NCI-H82 treated with DMSO at 0.1 percent for 48 hours (cell line): ENCODE results near the gene CREB3L4.

ENCODE experiments used
- DNase-seq: peaks from one replicate; lab custom pipeline; 2025; ENCODE audit not compliant: unreplicated experiment; lab: John Stamatoyannopoulos, UW

Gene CREB3L4

GRCh38 chr1:153936011-153936802 lies 31.5 kb upstream of the CREB3L4 start:
- no peak for DNase-seq

DNA sequence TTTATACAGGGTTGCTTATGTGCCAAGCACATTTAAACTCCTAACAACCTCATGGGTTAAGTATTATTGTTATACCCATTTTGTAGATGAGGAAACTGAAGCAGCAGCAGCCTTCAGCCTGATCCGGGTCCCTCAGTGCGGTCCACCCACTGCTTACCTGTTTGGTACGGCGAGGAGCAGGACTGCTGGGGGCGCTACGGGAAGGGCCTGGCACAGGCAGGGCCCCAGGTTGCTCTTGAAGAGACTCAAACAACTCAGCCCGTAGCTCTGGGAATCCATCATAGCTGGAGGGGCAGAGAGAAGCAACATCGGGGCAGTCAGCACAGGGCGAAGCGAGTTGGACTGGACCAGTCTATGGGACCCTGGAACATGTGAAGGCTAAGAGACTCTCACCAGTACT lies 30.4 kb upstream of the CREB3L4 start:
- no peak for DNase-seq

DNA sequence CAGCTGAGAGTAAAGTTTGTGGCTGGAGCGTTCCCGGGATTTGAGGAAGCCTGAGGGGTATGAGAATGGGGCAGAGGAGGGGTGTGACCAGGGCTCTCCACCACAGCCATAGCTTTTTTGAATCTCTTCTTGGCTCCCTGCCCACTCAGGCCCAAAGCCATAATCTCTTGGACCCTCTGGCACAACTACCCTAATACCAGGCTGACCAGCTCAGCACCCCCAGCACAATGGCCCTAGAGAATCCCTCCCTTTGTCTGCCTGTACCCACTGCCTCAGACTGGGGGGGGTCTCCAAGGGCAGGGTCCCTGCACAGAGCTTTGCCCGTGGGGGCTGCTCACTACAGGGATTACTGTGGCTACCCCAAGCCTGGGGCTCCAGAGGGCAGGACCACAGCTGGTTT lies 28.7 kb upstream of the CREB3L4 start:
- DNase-seq: no peak

DNA sequence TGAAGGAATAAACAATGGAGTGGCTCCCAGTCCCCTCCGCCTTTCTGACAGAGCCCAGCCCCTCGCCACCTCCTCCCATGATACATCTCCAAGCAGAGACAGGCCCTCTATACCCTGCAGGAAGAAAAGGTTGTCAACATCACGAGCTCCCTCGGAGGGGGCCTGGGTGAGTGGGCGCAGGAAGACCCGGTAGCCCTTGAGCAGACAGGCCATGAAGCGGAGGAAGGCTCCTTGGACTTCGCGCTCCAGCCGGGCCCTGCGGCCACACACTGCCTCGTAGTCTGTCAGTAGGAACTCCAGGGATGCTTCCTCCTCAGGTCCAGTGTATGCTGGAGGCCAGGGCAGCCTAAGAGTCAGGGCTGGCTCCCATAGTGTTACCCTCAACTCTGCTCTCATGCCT lies 28.2 kb upstream of the CREB3L4 start:
- no peak for DNase-seq

- no peak for DNase-seq
These were observed 26.9 kb upstream of the CREB3L4 start for GRCh38 chr1:153940756-153941155.

- no peak for DNase-seq
These were observed 25.6 kb upstream of the CREB3L4 start for GRCh38 chr1:153941826-153942725.

- no peak for DNase-seq
These were observed 24.7 kb upstream of the CREB3L4 start for GRCh38 chr1:153942766-153943549.

- no peak for DNase-seq
These were observed 23.5 kb upstream of the CREB3L4 start for GRCh38 chr1:153944005-153944826.

- no peak for DNase-seq
These were observed 22.9 kb upstream of the CREB3L4 start for GRCh38 chr1:153944827-153945117.

DNA sequence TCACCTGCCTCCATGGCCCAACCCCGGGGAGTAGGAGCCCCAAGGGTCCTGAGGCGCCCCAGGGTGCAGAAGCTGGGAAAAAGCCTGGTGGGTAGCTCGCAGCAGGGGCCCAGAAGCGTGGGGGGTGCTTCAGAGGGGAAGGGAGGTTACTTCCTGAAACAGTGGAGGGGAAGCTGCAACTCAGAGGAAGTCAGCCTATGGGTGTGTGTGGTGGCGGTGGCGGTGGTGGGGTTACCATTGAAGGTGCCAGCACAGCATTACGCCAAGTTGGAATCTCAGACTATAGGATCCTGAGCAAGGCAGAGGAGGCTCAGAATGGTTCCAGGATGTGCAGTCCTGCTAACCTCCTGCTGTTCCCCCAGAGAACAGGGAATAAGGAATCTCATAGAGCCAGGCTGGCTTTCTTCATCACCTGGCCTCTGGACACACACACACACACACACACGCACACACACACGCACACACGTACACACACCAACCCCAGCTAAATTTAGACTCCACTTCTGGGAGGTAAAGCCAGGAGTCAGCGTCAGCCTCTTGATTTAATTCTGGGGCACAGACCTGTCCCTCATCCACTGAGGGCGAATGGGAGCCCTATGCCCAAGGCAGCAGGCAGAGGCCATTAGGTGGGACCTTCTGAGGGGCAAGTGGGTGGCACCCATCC lies 22.4 kb upstream of the CREB3L4 start:
- no peak for DNase-seq

DNA sequence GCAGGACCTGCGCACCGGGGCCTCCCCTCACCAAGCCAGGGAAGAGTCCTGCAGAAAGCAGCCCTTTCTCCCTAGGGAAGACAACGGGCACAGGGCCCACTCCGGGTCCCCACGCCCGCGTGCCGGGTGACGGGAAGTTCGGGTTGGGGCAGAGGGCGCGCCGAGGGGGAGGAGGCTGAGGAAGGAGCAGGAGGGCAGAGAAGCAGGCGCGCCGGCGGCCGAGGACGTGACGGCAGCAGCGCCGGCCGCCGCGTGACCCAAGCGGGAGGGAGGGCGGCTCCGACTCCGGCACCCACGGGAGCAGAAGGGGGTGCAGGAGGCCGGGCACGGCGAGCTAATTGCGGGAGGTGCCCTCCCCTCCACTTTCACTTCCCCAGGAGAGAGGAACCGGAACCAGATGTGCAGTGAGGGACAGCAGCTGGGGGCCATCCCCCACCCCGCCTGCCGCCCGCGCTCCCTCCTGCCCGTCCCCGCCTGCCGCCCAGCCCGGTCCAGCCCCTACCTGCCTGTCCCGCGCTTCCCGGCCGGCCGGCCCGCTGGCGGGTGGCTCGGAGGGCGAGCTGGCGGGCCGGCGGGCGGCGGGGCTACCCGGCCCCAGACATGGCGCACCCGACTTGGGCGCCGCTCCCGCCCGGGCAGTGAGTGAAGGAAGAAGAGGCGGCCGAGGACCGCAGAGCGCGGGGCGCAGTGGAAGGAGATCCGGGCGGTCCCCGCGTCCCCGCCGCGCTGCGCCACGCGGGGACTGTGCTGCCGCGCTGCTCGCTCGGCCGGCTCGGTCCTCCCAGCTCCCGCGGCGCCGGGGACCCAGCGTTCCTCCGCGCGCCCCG lies 21.7 kb upstream of the CREB3L4 start:
- DNase-seq: no peak

DNA sequence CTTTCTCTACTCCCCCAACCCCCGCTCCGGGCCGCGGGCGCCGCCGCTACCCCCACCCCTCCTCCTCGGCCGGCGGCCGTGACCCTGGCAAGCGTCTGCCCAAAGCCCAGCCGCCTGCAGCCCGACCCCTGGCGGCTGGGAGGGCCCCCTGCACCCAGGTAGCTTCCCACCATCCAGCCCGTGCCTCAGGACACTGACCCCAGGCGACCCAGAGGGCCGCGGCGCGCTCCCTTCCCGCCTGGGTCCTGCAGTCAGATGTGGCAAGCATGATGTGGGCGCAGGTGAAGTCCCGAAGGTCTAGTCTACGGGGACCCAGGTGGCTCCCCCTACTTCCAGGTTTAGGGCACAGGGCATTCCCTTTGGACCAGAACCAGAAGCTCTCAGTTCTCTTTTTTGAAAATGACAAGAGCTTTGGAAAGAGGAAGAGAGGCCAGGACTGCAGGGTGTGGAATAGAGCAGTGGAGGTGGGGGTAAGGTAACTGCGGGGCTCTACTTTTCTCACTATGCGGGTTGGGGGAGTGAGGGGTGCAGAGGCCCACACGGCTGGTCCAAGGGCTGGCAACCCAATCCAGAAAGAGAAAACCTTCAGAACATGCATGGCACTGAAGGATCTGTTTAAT lies 21.0 kb upstream of the CREB3L4 start, which contains the start of gene DENND4B:
Gene DENND4B (minus strand): TSS at position 97 of the 620 bp plus-strand sequence. CDS start 2,344 bp downstream, outside the sequence.
- peak; percentile 60 for DNase-seq

DNA sequence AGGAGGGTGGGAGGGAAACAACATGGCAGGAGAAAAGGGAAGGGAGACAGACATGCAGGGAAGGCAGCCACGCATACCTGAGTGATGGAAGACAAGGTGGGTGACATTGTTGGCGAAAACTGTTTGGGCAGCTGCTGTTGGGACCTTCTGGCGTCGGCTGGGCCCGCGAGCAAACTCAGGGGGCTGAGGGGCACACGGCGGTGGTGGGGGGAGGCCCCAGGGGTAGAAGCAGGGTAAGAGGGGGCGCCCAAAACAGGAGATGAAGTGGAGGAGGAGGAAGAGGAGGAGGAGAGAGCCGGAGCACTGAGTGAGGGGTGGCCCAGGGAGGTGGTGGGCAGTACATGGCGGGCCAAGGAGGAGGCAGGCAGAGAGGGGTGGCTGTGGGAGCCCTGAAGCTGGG lies 16.5 kb upstream of the CREB3L4 start:
- DNase-seq: no peak

DNA sequence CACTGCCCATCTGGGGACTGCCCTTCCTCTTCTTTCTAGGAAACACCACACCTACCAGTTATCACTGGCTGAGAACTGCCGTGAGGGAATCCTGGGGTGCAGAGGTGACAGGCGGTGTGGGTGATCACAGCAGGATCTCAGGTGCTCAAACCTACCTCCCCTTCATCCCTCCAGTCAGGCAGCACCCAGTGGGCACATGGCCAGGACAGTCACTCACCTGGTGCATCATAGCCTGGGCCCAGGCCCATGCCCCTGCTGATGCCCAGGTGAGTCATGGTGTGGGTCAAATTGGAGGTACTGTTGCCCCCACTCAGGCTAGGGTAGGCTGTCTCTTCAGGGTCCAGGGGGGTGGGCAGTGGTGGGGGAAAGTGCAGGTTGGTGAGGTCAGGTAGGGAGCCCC lies 15.9 kb upstream of the CREB3L4 start:
- DNase-seq: no peak

- no peak for DNase-seq
These were observed 13.8 kb upstream of the CREB3L4 start for GRCh38 chr1:153953859-153954365.

DNA sequence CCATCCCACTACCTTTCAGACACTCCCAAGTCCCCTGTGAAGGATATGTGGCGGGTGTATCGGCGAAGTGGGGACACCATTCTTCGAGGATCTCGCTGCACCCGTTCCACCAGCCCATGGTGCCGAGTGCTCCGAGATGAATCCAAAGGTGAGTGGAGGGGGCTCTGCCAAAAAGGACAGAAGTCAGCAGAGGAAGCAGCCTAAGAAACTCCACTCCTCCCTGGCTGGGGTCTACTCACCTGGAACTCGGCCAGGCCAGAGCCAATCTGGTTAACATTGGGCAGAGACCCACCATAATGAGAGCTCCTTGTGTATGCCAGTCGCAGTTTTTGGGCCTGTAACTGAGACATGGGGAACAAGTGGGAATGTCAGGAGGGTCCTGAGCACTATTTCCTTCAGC lies 12.9 kb upstream of the CREB3L4 start:
- DNase-seq: no peak

DNA sequence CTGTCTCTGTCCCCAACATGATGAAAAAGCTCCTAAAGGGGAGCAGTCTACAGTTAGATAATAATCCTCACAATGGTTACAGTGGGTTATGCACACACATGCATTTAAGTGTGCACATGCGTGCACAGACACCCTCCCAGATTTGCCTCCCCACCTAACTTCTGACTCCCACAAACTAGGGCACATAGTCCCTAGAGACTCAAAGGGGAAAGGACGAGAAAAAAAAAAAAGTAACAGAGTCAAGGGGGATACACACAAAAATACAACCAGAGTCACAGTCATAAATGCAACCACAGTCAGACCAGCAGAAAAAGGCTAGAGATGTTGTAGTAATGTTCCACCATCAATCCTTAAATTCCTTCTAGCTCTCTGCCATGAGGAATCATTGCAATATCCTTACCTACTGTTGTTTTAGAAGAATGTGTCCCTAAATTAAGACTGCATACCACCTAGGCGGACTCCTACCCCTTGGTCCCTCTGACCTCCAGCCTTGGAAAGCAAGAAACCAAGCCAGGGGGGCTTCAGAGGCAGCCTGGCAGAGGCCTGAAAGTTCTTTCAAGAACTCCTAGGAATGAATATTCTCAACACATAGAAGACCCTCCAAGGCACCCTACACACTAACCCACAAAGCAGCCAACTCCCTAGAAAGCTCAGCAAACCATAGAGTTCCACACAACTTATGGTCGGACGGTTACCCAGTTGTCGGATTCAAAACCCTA lies 10.5 kb upstream of the CREB3L4 start:
- no peak for DNase-seq

DNA sequence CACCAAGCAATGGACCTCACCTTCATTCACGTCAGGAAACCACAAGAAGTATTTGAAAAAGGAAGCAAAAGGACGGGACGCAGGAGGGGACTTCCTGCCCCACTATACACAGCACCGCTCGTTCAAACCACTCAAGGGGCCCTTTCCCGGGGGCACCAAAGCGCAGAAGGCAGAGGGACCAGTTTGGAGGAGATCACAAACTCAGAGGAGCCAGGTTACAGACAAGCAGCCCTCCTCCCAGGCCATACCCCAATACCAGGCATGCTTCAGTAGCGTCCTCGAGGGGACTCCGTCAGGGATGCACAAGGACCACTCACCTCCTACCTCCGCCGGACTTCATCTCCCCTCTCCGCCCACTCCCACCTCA lies 10.0 kb upstream of the CREB3L4 start:
- no peak for DNase-seq
